GM19193 (cell line): ENCODE results near the gene GRIPAP1.

ENCODE experiments used
- POLR2A ChIP-seq: IDR thresholded peaks from 4 replicates; pipeline ENCODE4 v1.6.1; 2011; ENCODE audit not compliant: insufficient read depth, insufficient read length; ENCODE audit errors: extremely low read depth

The GRIPAP1 gene

DNA sequence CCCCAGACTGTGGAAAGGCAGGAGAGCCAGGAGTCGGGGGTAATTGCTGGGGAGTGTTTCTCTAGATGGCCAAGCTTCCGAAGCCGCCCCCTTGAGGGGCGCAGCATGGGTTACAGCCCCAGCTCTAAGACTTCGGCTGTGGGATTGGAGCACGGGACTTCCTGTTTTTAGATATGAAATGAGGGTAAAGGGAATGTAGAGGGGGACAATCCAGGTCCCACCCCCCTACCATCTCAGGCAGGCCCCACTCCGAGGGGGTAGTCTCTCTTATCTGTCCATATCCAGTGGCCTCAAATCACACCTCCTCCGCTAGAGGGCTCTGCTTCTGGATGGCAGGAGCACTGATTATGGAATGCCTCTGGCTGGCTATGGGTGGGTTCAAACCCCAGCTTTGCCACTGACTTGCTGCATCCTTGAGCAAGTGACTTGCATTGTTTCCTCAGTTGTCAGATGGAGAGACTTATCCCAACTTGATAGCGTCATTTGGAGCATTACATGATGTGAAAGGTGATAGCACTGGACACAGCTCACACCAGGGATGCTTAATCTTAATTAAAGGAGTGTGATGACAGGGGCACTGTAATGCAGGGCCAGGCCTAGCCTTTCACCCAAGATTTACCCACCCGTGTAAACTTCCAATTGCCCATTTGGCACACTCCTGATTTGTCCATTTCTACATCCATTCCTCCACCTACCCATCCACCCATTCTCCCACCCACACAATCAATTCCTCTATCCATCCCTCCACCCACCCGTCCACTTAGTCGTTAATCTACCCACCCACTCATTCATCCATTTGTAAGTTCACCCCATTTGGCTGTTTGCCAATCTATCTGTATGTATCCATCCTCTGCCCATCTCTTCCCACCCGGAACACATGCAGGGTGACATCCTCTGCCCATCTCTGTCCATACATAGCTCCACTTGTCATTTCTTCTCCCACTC, 29.6 kb downstream of the GRIPAP1 start:
- TF ChIP-seq POLR2A = no peak

DNA sequence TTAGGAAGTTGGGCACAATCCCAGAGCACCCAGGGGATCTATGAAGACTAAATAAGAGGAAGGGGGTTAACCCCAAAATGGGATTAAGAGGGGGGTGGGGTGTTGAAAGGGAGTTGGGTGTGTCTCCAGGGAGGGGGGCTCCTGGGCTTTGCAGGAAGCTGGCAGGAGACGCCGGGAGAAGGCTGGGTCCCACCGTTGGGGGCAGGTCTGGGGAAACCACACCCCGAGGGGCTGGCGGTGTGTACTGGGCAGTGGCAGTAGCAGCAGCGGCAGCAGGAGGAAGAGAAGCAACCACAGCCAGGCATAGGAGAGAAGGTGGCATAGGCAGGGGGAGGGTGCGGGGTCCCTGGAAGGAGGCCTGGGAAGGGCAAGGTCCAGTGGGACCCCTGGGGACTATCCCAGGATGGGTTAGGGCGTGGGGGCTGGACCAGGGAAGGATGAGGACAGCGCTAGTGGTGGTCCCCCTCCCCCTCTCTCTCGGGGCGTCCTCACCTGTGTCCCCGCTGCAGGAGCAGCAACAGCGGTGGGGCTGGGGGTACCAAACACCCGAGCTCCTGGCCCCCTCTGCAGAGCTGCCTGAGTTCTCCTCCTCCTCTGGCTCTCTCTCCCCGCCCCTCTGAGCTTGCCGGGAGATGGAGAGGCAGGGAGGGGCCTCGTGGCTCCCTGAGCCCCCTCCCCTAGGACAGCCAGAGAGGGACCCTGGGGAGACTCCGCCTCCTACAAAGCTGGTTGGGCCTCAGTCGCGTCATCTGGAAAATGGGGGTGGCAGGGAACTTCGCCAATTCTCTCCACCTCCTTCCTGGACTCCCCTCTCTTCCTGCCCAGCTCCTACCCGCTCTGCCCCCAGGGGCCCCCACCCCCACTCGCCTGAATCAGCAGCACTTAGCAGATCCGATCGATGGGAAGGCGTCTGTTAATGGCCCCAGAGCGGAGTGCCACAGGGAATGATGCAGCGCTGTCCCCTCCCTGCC, 30.5 kb downstream of the GRIPAP1 start, which contains the start of gene KCND1:
KCND1 (minus strand) TSS at position 596 of the 971 bp plus-strand sequence. CDS start 1,573 bp downstream, outside the sequence.
- no peak for TF ChIP-seq POLR2A

DNA sequence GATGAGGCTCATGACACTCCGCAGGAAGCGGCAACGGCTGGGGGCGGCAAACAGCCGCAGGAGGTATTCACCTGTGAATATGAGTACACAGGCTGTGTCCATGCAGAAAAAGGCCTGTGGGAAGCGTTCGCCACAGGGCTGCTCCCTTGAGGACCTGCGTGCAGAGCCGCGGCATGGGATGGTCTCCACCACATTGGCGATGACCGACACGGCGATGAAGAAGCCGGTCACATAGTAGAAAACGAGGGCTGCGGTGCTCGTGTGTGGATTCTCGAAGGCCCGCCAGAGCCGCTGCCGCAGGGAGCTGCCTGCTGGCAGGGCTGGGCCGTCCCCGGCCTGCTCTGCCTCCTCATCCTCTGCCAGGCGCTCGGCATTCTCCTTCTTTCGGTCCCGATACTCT, 32.6 kb downstream of the GRIPAP1 start:
- no peak for TF ChIP-seq POLR2A

DNA sequence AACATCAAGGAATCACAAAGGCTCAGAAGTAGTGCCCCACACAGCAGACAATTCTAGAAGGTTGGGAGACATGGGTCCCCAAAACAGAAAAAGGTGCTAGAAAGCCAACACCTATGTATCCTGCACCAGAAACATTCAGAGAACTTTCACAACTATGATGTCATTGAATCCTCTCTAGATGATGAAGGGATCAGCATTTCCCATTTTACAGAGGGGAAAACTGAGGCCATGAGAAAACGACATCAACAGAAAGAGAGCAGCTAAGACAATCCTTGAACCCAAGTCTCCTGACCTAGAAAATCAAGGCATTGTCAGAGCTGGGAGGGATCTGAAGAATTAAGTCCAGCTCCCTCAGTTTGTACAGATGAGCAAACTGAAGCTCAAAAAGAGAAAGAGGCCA, 33.7 kb downstream of the GRIPAP1 start:
- no peak for TF ChIP-seq POLR2A

DNA sequence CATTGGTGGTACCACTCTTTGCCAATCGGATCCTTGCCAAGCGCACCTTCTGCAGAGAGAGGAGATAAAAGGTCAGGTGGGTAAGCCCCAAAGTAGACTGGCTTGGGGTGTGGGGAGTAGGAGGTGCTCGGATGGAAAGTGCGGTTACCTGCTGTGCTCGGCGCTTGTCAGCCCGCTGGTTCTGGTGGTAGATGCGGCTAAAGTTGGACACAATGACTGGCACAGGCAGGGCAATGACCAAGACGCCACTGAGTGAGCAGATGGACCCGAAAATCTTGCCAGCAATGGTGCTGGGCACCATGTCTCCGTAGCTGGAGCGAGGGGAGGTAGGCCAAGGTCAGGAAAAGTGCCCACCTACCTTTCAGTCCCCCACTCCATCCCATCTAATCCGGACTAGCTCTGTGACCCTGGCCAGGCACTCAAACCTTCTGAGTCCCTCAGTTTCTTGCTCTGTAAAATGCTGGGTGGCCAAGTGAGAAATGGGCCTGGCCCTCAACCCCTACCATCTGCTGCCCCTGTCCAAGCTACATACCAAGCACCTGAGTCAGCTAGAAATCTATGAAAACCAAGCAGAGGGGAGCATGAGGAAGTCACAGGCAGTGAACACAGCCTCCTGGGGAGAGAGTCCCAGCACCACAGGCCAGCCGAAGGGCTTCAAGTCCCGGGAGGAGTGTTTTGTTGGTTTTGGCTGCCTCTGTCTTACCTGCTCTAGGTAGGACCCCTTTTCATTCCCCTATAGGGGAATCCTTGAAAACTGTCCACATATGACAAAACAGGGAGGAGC, 35.1 kb downstream of the GRIPAP1 start:
- no peak for TF ChIP-seq POLR2A

DNA sequence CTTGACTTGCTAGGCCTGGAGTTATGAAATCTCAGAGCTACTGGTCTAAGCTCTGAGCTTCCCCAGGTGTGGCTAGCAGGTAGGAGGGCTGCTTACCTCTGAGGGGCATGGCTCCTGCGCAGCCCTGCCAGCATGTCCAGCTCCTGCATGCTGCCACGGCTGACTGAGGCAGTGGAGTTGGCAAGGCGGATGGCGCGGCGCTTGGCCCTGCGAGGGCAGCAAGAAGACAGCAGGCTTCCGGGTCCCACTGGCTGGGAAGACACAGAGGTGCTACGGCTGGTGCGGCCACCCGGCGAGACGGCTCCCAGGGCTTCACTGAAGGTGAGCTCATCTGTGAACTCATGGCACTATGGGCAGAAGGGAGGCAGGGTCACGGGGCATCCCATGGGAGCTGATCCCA, 36.1 kb downstream of the GRIPAP1 start:
- no peak for TF ChIP-seq POLR2A

DNA sequence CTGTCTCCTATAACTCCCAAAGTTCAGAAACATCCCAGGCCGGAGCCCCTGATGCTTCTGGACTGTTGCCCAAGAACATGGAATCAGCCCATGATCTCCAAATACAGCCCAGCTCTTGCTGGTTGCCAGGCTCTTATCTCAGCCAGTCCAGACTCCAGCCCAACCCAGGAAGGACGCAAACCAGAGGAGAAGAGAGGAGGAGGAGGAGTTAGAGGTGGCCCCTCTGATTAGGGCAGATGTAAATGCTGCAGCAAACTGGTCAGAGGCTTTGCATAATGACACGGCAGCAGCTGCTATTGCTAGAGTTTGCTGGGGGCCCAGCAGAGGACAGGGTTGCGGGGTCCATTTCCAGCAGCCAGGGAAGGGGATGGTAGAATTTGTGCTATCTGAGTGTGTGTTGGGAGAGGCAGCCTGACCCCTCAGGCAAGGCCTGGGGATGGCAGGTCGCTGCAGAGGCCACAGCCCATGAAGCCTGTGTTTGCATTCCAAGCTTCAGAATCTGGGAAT, 40.4 kb downstream of the GRIPAP1 start:
- no peak for TF ChIP-seq POLR2A

DNA sequence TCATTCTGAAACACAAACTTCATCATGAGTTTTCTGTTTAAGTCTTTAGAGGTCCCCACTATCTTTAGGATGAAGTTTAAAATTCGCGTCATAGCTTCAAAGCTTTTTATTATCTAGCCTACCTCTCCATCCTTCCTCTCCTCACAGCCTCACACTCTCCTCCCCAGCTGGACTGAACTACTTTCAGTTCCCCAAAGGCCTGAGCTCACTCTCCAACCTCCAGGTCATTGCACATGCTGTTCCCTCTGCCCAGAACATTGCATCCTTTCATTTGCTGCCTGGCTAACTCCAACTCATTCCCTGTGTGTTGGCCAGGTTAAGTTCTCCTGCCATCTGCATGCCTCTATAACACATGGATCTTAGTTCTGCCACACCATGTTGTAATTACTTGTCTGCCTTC, 41.8 kb downstream of the GRIPAP1 start:
- no peak for TF ChIP-seq POLR2A

DNA sequence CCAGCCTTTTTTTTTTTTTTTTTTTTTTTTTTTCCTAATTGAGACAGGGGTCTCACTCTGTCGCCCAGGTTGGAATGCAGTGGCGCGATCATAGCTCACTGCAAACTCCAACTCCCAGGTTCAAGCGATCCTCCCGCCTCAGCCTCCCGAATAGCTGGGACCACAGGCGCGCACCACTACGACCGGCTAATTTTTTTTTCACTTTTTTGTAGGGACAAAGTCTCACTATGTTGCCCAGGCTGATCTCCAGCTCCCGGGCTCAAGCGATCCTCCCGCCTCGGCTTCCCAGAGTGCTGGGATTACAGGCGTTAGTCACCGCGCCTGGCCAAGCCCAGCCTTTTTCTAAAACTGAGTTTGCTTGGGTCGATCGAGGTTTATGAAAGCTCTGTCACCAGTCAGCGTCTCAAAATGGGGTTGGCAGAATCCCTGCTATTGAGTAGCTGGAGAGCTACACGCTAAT, 43.4 kb downstream of the GRIPAP1 start:
- no peak for TF ChIP-seq POLR2A

DNA sequence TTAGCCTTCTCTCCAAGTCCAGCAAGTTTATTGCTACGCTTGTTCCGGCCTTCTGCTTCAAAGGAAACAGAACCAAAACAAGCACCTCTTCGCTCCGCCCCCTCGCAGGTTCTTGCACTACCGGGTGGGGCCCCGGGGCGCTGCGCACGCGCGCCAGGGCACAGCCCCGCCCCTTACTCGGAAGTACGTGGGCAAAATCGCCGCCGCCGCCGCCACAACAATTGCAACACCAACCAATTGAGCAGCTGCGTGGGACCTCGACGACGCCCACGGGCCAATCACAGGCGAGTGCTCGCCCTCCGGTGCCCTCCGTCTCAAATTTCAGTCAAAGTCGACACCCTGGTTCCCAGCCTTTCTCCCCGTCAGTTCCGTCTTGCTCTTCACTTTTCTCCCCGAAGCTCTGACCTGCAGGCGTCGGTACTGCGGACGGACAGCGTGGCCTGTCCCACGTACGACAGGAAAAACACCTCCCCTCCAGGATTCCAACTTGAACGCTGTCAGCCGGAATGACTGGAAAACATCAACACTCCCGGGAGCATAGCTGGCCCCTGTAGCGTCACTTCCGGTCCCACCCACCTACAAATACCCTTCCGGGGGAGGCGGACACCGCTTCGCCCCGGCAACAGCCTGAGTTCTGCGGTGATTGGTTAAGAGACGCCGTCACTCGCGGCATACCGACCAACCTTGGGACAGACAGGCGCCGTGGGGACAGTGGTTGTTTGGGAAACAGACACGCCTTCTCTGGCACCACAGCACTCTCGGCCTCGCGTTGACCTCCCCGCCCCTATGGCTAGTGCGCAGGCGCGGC, 44.0 kb downstream of the GRIPAP1 start:
- TF ChIP-seq POLR2A = peak; percentile 63

DNA sequence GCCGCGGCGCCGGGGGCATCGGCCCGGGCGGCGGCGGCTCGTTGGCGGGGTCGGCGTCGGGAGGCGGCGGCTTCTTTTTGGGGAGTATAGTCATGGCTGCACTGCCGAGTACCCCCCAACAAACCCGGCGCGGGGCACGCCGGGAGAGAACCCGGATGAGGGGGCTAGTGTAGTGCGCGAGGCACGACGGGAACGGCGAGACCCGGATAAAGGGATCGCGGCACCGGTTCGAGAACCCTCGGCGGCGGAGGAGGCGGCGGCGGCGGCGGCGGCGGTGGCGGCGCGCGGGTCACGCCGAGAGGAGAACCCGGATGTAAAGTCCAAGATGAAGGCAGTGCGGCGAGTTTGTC, 44.6 kb downstream of the GRIPAP1 start, which contains the start of gene OTUD5:
OTUD5 (minus strand) TSS at position 131 of the 350 bp plus-strand sequence; CDS start at position 94, 37 bp downstream.
- peak; percentile 4 for TF ChIP-seq POLR2A

DNA sequence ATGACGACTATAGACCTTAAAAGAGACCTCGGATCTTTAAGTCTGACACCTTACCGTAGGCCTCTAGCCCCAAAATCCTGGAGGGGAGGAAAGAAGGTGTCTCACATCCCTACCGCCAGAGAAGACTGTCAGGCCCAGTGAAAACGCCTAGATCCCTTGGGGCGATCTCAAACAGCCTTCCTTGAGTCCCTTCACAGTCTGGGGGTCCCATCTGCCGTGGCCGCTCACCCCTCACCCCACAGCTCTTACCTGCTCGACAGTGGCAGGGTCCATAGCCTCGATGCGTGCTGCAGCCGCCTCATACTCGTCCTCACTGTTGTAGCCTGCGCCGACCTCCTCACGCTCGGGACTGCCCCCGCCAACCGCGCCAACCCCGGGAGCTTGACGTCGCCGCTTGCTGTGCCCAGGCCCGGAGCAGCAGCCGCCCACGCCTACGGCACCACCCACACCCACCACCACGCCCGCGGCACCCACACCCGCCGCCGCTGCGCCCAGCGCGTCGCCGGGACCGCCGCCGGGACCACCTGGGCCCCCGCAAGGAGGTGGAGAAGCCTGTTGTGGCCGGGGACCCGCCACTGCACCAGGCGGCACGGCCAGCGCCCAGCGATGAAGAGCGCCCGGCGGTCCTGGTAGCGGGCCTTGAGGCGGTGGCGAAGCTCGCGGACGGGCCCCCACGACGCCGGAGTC, 45.2 kb downstream of the GRIPAP1 start:
- peak; percentile 33 for TF ChIP-seq POLR2A

DNA sequence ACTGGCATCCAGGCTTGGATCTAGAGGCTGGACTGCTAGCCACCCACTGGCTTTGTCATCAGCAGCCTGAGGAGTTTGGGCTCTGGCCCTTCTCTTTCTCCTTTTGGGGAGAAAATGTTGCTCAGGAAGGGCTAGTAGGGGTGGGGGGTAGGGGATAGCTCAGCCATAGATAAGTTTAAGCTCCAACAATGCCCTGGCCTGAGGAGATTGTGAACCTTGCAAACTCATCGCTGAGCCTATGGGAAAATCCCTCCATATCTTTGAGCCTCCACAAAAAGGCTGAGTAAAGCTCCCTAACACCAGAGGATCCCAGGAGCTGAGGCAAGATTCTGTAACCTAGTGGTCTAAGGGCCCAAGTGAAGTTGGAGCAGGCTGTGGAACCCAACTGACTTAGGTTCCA, 53.5 kb downstream of the GRIPAP1 start:
- TF ChIP-seq POLR2A = no peak
